ENCODE data around the gene PROCA1. TPM values are rescaled to one million over a fixed set of nuclear protein-coding genes. Genes with fewer than 3 reads are reported as not detected.

The PROCA1 gene
- total RNA-seq, 1 experiment from 2014 or later = 14.2 TPM

DNA sequence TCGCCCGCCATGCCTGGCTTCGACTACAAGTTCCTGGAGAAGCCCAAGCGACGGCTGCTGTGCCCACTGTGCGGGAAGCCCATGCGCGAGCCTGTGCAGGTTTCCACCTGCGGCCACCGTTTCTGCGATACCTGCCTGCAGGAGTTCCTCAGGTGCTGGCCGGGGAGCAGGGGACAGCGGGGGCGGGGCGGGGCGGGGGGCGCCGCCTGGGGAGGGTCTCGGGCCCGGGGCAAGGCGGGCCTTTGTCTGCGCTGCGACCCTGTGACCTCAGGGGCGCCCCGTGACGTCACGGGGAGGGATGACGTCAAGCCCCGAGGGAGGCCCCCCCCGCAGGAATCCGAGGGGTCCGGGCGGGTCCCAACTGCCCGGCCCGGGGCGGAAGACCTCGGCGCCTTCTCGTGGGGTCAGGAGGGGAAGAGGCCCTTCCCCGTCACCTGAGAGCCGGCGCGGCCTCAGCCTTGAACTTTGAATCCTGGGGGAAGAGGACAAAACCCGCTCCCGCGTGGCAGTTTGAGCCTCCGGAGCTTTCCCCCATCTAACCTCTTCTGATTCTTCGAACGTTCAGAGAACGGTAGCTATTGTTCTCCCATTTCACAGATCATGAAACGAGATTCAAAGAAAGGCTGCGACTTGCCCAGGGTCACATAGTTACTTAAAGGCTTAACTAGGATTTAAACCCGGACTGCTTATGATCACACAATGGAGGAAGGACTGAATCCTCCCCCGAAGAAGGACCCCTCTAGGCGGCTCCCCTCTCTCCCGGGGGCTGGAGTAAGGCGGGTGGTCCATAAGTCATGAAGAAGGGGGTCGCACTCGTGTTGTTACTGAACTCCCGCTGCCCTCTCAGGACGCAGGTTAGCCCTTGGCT lies 32.6 kb upstream of the PROCA1 start:
- no peaks in the 10 kb centered on the region for H3K9me2 ChIP-seq (ENCODE audit: insufficient read depth)
- H3K4me2 ChIP-seq = peak overlapping the region; percentile 90
- ChIA-PET CTCF (interaction anchor here (2.2 kb wide), 1 partner anchor 17 kb away, joined by 28 read pairs; the partner anchor contains the start of genes NEK8 and TLCD1), POLR2A (ENCODE audit: unreplicated experiment) (interaction anchor here (0.8 to 1.4 kb wide), 3 partner anchors 17 to 25 kb away, joined by 5 to 75 read pairs (median 9); partner anchors contain the start of genes NEK8, RPL23A and TLCD1)
- intact Hi-C loops (cut with micrococcal nuclease; ENCODE audit: unreplicated experiment) = no loop called here
- TF ChIP-seq EZH2 (IDR thresholded peaks at IDR 0.05; ENCODE audit: low read depth) = no peak
- TF ChIP-seq, protein P1, sequence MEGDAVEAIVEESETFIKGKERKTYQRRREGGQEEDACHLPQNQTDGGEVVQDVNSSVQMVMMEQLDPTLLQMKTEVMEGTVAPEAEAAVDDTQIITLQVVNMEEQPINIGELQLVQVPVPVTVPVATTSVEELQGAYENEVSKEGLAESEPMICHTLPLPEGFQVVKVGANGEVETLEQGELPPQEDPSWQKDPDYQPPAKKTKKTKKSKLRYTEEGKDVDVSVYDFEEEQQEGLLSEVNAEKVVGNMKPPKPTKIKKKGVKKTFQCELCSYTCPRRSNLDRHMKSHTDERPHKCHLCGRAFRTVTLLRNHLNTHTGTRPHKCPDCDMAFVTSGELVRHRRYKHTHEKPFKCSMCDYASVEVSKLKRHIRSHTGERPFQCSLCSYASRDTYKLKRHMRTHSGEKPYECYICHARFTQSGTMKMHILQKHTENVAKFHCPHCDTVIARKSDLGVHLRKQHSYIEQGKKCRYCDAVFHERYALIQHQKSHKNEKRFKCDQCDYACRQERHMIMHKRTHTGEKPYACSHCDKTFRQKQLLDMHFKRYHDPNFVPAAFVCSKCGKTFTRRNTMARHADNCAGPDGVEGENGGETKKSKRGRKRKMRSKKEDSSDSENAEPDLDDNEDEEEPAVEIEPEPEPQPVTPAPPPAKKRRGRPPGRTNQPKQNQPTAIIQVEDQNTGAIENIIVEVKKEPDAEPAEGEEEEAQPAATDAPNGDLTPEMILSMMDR (conservative IDR thresholded peaks at IDR 0.05) = 0 out of 2 replicates have a peak, but pooled peaks have one; percentile 8
- peaks cover 48% of the 10 kb centered on the region for H3K79me2 ChIP-seq (ENCODE audit: low read depth)
- H3K36me3 ChIP-seq (ENCODE audit: low read depth) = peaks cover 15% of the 10 kb centered on the region
- no TSS peak for BruUV-seq (replicated peaks)
- peaks cover 48% of the 10 kb centered on the region for H3K4me1 ChIP-seq (replicated peaks; ENCODE audit: insufficient read depth)
- peak overlapping the region; percentile 97 for H3K4me3 ChIP-seq
- no peaks in the 10 kb centered on the region; the same call in 1 of the 2 replicates for H3K9me3 ChIP-seq (ENCODE audit: insufficient read depth, low read depth)
- no peaks in the 10 kb centered on the region for H3K27me3 ChIP-seq (ENCODE audit: insufficient read depth, low read depth)
- peak; percentile 35 to 53 for DNase-seq
- peaks cover 69% of the 10 kb centered on the region for H3F3A ChIP-seq (ENCODE audit: insufficient read depth, low read depth)
- H4K20me1 ChIP-seq (ENCODE audit: insufficient read depth) = peaks cover 23% of the 10 kb centered on the region; the same call in 1 of the 2 replicates
- peak overlapping the region; percentile 96 for H3K27ac ChIP-seq
- H2AFZ ChIP-seq = no peak overlapping the region

DNA sequence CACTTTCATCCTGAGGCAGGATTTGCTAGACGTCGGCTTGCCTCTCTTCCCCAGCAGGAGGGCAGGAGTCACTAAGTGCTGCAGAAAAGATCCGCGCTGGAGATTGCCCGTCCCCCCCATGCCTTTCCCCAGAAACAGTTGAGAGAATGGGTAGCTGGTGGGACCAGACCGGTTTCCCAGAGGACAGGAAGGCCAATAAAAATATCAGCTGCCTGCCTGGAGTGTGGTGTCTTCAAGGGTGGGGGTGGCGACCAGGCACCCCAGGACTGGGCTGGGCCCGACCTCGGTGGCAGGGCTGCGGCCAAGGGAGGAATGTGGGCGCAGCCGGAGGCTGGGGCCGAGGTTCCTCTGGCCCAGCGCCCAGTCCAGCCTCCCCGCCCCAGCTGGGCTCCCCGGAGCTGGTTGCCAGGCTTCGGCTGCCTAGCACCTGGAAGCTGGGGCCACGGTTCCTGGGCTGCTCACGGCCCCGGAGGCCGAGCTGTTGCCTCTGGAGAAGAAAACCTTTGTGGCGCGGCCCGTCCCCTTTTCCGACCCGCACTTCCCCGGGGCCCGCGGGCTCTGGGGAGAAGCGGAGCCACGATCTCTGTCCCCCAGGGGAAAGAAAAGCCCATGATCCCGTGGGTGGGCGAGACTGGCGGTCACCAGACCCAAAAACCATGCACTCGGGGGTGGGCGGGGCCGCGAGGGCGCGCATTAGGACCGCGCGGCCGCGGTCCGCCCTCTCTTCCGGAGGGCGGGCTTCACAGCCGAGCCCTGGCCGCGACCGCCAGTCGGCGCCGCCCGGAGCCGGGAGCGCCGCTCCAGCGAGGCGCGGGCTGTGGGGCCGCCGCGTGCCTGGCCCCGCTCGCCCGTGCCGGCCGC lies 31.8 kb upstream of the PROCA1 start, which contains the start of gene TRAF4:
Gene TRAF4 (plus strand): TSS at position 769 of the 861 bp plus-strand sequence. CDS start 102 bp downstream, outside the sequence.
- Histone ChIP-seq H3K27me3 (ENCODE audit: insufficient read depth, low read depth) (no peaks in the 10 kb centered on the region), H4K20me1 (ENCODE audit: insufficient read depth) (peaks cover 14% of the 10 kb centered on the region; the same call in 1 of the 2 replicates), H3K36me3 (ENCODE audit: low read depth) (peaks cover 12% of the 10 kb centered on the region), H3K9me3 (ENCODE audit: insufficient read depth, low read depth) (no peaks in the 10 kb centered on the region; the same call in 1 of the 2 replicates), H2AFZ (peak within 1 kb of the TSS; percentile 79; the same call in 1 of the 2 replicates), H3K4me2 (peak within 1 kb of the TSS; percentile 90), H3K4me3 (peak within 1 kb of the TSS; percentile 97), H3K27ac (peak within 1 kb of the TSS; percentile 96), H3K79me2 (ENCODE audit: low read depth) (peaks cover 40% of the 10 kb centered on the region), H3K9me2 (ENCODE audit: insufficient read depth) (no peaks in the 10 kb centered on the region), H3K4me1 (replicated peaks; ENCODE audit: insufficient read depth) (peaks cover 42% of the 10 kb centered on the region), H3F3A (ENCODE audit: insufficient read depth, low read depth) (peaks cover 62% of the 10 kb centered on the region)
- intact Hi-C loops (cut with micrococcal nuclease; ENCODE audit: unreplicated experiment) = loop anchor here (1.0 kb wide), 2 partner anchors 8 to 15 kb away; partner anchors contain the start of gene NEK8
- TSS peak; percentile 51 for BruUV-seq (replicated peaks)
- TF ChIP-seq, protein P1 (conservative IDR thresholded peaks at IDR 0.05) = peak; percentile 3; the same call in 1 of the 2 replicates
- TF ChIP-seq EZH2 (IDR thresholded peaks at IDR 0.05; ENCODE audit: low read depth) = no peak
- POLR2A ChIA-PET (ENCODE audit: unreplicated experiment) = interaction anchor here (0.5 to 1.4 kb wide), 8 partner anchors 11 to 165 kb away, joined by 3 to 75 read pairs (median 6); partner anchors contain the start of genes NEK8, RPL23A and TLCD1
- peak; percentile 94 for DNase-seq
- CTCF ChIA-PET = interaction anchor here (0.5 to 2.2 kb wide), 4 partner anchors 8 to 206 kb away, joined by 3 to 28 read pairs (median 4); partner anchors contain the start of genes NEK8 and TLCD1
